Measurements from ENCODE around the gene CNTNAP4.

The CNTNAP4 gene

GRCh38 chr16:76409706-76410105 is 132.5 kb downstream of the CNTNAP4 start:
- no peak for DNase-seq

DNA sequence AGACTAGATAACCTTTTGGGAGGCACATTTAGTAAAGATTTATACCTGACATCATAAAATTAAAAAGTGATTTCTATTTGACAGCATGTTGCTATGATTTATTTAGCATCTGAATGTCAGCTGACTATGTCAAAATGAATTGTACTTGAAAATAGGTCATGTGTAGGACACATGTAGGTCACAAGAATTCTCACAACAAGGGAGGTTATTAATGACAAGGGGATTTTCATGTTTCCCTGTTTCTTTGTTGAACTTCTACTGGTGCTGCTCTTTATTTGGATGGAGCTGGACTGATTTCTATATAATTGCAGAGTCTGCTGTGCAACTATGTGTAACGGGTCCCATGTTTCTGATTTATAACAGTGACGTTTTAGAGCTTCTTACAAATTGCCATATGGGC is 144.4 kb downstream of the CNTNAP4 start:
- DNase-seq = no peak

- DNase-seq = no peak
Measured at GRCh38 chr16:76428858-76429257, 151.7 kb downstream of the CNTNAP4 start.

- no peak for DNase-seq
Measured at GRCh38 chr16:76441391-76441790, 164.2 kb downstream of the CNTNAP4 start.

GRCh38 chr16:76441876-76442275 is 164.7 kb downstream of the CNTNAP4 start:
- no peak for DNase-seq

DNA sequence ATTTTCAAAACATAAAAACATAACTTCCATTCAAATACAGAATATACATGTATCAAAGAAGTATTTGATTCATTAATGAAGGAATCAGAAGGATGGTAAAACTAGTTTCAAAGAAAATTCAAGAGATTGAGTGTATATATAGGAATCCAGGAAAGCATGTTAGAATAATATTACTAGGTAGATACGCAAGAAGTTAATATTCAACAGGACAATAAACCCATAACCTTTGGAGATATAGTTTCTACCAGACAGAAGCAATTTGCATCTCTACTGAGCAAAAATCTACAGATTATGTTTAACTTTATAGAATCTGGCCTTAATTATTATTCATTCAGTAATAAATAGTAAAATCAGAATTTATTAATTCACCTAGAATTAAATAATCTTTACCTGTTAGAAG is 166.8 kb downstream of the CNTNAP4 start:
- no peak for DNase-seq

DNA sequence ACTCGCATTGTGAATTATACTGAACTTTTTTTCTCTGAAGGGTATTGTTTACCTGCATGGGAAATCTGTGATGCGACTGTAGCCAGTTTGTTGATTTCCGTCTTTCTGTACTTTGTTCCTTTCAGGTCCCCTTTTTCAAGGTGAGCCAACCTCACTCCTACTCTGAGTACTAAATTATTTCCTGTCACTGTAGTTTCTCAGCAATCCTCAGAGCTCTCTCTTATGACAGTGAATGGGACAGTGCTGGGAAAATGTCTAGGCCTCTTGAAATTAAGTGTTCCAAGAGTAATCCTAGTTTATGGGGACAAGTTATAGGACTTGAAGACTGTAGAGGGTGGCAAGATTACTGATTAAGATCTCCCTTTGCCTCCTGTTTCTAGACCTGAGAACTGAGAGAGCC is 167.6 kb downstream of the CNTNAP4 start:
- DNase-seq = no peak

DNA sequence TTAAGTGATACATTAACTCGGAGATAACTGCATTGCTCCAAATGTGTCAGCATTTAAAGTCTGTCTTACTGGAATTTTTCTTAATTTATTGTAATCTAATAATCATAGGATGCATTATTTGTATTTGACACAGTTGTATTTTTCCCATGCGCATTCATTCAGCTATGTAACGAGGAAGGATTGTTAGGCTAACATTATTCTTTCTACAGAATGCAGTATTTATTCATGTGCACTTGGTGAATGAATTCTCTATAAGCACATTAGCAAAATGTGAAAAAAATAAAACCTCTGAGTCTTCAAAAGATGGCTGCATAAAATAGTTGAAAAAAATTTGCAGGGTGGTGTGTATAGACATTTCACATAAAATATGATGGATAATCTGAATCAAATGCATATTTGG is 168.6 kb downstream of the CNTNAP4 start:
- DNase-seq = no peak

DNA sequence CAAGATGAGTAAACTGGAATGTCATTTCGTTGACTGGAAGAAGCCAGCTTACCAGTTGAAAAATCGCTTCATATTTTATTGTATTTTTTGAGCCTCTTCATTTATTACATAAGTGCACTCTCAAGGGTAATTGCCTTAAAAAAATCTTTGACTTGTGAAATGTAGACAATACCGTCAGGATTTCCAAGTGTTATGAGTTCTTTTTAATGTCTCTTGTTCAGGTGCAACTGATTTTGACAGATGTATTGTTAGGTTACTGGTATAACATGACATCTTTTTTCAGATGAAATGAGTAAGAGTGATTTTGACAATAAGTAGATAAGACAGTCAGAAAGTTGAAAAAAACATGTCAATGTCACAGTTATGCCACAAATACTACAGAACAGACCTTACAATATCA is 169.1 kb downstream of the CNTNAP4 start:
- no peak for DNase-seq

- DNase-seq = no peak
Measured at GRCh38 chr16:76450890-76451289, 173.7 kb downstream of the CNTNAP4 start.

- no peak for DNase-seq
Measured at GRCh38 chr16:76455257-76455656, 178.1 kb downstream of the CNTNAP4 start.

GRCh38 chr16:76456016-76456415 is 178.8 kb downstream of the CNTNAP4 start:
- no peak for DNase-seq

DNA sequence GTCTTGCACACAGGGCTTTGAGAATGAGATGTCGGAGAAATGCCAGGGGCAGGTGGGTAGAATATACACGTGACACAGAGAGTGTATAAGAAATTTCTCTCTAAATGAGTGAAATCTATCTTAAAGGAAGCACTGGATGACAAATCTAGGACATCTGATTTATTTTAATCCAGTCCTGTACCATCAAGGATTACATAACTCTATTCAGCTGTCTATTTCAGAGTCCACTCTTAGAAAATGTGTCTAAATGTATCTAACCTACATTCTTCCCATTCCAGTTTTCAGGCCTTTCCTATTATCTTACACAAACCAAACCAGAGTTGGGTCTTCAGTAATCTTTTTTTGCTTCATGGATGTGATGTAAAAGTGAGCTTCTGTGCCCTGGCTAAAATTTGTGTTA is 181.9 kb downstream of the CNTNAP4 start:
- DNase-seq = no peak

DNA sequence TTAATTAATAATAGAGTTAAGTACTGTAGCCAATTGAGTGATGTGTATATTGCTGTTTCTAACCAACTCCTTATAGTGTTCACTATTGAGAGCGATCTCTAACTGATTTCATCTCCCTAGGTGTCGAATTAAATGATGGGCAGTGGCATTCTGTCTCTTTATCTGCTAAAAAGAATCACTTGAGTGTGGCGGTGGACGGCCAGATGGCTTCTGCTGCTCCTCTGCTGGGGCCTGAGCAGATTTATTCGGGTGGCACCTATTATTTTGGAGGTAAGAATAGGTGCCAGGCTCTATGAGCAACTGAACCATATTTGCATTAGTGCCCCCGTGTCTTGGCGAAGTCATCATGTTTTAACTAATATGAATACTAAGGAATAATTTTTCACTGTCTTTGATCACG is 184.6 kb downstream of the CNTNAP4 start:
- no peak for DNase-seq

GRCh38 chr16:76464955-76465620 is 187.9 kb downstream of the CNTNAP4 start:
- DNase-seq = no peak

DNA sequence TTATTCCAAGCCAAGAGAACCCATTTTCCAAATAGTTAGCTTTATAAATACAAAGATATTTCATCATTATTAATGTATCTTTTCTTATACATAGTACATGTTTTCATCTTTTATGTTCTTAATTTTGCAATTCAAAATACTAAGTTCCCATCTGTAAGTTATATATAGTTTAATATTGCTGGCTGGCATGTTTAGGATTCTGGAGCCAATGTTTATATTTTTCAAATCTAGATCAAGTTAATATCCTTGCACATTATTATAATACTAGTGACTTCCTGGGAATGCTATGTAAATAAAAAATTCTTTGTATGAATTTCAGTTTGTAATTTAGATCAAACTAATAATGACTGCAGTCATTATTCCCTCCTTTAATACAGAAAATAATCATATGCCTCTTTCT is 189.7 kb downstream of the CNTNAP4 start:
- no peak for DNase-seq

DNA sequence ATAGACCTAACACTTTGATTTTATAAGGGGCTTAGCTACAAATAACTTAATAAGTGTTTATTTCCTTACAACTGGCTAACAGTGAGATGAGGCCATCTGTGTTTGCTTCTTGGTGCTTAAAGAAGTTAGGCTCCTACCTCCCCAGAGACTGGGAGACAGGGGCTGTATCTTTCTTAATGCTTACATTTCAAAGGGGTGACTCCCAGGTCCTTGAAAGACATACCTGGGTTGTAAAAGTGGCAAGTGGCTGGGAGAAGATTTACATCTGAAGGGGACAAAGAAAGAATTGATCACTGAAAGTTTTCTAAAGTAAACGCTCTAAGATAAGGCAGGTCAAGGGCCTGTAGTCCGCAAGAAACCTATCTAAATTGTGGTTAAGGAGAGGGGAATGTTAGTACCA is 196.8 kb downstream of the CNTNAP4 start:
- DNase-seq = no peak

- DNase-seq = no peak
Measured at GRCh38 chr16:76478105-76478504, 200.9 kb downstream of the CNTNAP4 start.

DNA sequence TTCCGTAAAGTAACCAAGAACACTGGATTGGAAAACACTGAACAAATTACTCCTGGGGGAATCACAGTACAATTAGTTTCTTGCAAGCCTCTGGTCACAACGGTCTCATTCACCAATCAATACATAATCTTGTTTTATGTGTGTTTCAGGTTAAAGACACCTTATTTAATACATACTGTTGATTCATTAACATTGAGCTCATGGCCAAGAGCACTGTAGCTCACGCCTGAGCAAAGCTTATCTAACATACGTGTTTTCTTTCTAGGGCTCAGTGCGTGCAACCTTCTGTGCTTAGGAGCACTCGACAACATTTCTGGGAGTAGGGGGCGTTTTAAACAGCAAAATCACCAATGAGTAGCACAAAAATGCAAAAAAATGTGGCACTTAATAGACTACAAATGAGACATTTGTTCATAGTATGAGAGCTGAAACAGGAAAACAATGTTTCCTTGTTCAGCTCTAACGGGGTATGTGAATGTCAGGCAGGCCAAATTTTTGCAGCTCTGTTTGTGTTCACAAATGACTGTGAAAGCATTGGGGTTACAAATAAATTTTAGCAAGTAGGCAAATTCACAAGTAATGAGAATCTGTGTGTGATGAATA is 206.2 kb downstream of the CNTNAP4 start:
- DNase-seq = no peak

DNA sequence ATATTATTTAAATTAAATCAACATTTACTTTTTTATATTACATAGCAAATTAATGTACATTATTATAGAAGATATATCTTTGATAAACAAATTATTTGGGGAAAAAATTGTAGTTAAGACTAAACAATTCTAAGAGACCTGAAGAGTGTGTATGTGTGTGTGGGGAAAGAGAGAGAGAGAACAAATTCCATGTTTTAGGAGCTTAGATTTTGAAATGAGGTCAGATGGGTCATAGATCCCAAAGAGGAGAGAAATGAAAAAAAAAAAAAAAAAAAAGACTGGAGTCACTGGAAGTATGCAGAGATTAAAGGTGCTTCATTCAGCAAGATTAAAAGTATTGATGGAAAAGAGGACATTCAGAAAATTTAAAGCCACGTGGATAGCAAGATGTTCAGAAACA is 206.8 kb downstream of the CNTNAP4 start:
- no peak for DNase-seq

DNA sequence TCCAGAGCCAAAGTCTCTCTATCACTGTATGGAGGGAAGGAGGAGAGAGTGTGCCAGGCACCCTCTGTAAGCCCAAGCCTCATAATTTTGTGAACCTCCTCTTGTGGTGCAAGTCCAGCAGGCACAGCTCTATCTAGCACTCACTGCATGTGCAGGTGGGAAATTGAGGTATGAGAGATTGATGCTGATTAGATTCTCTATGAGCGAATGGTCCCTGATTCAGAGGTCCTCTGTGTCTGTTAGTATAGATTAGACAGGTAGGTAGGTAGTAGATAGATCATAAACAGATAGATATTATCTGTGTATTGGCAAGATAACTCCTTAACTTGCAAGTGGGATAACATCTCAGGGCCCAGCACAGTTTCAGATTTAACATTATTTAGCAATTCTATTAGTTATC is 209.5 kb downstream of the CNTNAP4 start:
- DNase-seq = no peak

DNA sequence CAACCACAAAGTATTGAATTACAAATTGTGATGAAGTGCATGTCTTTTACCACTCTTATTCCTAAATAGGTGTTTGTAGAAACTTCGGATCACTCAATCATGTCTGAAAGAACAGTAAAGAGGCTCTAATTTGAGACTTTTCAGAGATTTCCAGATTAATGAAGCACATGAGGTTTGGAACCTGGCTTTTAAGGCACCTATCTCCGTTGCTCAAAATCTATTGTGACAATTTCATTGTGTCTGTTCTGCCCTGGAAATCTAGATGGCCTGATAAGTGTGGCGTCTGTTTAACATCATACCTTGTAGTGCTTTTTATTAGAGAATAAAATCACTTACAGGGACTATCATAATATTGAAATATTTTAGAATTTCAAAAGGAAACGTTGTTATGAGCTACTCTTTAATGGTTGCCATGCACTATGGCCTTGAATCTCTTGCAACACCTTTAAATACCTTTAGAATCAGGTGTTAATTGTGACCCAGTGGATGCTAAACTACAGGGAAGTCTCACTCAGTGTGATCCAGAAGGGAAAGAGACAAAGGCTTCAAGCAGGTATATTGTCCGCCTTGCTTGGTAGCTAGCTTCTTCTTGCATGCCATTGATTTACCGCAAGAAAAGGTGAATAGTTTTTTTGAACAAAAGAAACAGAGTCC is 210.3 kb downstream of the CNTNAP4 start:
- DNase-seq = no peak

DNA sequence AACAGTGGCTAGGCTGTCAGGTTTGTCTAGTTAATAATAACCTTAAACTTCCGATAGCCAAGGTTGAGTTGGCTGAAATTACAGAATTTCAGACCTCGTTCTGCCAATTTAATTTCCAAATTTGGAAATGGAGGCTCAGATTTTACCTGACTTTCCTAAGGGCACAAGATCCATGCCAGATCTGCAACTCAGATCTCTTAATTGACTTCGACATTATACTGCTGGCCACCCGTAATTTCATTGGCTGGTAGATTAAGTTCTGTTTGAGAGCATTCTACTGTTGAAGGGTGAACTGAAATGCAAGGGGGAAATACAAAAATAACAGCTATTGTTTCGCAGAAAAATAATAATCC is 210.8 kb downstream of the CNTNAP4 start:
- no peak for DNase-seq

DNA sequence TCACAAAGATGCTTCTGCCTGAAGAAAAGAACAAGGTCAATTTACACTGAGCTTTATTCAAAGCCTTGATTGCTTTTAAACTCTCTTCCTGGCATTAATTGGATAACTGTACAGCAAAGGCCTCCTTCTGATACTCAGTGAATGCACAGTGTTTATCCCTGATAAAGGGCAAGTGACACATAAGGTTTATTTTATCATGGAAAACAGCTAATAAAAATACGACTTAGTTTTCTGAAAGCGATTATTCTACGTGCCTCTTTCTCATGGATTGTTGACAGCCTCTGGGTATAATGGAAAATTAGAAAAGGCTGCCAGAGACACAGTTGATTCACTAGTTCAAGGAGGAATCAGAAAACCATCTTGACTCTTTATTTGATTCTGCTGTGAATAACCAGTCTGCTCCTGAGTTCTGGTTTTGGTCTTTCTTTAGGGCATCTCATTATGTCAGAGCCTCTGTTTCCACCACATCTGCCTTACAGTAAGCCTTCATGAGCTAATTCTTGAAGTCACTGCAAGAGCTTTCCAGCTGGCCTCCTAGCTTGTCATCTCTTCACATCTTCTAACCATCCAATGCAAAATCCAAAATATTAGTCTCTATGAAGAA is 212.9 kb downstream of the CNTNAP4 start:
- DNase-seq = no peak

Data from CD4-positive, alpha-beta T cell treated with Interleukin-17A for 1 hour (primary cell).